ENCODE data around the gene WDR13. TPM values are rescaled to one million over a fixed set of nuclear protein-coding genes. Genes with fewer than 3 reads are reported as not detected.
A peak's percentile ranks its signal among the peaks of the same experiment; 100 is the strongest.

Gene WDR13
- total RNA-seq, 2 experiments from 2014 or later, result 32.6 to 42.9 TPM

DNA sequence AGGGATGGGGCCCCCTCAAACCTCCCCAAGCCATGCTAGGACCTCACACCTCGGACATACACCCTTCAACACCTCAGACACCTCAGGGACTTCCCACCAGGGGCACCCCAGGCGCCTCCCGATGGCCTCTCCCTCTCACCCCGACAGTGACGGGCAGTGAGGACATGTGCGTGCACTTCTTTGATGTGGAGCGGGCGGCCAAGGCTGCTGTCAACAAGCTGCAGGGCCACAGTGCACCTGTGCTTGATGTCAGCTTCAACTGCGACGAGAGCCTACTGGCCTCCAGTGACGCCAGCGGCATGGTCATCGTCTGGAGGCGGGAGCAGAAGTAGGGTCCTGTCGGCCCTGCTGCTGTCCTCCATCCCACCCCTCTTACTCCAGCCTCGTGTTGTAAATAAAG, 7.4 kb downstream of the WDR13 start:
- DNase-seq (no peak), ATAC-seq (no peak)
- Mint-ChIP-seq H3K9me3 (ENCODE audit: low read depth) (no peaks in the 10 kb centered on the region), H3K27ac (no peak overlapping the region), H3K4me3 (no peak overlapping the region), H3K36me3 (peaks cover 2% of the 10 kb centered on the region), H3K27me3 (no peaks in the 10 kb centered on the region), H3K4me1 (no peaks in the 10 kb centered on the region)
- CTCF ChIA-PET, result no interaction called here

DNA sequence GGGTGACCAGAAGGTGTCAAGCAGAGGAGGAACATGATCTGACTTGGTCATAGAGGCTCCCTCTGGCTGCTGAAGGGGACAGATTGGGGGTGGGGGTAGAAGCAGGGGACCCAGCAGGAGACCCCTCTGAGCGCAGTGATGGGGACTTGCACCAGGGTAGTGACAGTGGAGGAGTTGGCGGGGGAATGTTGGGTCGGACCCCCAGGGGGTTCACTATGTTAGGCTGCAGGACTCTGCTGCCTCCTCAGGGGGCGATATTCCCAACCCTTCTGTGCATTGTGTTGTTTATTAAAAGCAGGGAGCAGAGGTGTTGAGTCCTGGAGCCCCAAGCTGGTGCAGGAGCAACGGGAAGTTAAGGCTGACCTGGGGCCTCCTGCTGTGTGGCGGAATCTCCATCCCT, 8.8 kb downstream of the WDR13 start:
- peaks cover 2% of the 10 kb centered on the region for H3K36me3 Mint-ChIP-seq
- no peak overlapping the region for H3K4me3 Mint-ChIP-seq
- H3K27me3 Mint-ChIP-seq, result no peaks in the 10 kb centered on the region
- H3K27ac Mint-ChIP-seq, result no peak overlapping the region
- no peak for DNase-seq
- CTCF ChIA-PET, result no interaction called here
- no peak for ATAC-seq
- no peaks in the 10 kb centered on the region for H3K9me3 Mint-ChIP-seq (ENCODE audit: low read depth)
- no peaks in the 10 kb centered on the region for H3K4me1 Mint-ChIP-seq

DNA sequence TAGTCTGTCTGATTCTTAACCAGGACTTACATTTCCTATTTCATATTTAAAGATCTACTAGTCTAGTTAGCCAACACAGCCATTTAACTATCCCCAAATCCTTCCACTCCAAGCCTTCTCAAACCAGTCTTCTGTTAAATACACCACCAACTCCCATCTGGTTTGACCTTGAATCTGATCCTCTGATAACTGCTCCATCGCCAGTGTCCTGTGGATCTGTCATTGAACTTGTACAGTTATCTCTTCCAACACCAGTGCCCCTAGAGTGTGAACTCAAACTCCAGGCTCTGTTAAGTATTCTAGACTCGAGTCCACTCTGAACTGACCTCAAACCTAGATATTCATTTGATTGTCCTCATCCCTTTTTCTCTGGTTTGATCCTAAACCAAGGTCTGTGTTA, 14.4 kb downstream of the WDR13 start:
- Mint-ChIP-seq H3K9me3 (ENCODE audit: low read depth) (no peaks in the 10 kb centered on the region), H3K4me1 (no peaks in the 10 kb centered on the region), H3K4me3 (no peak overlapping the region), H3K27me3 (peaks cover 7% of the 10 kb centered on the region), H3K36me3 (no peaks in the 10 kb centered on the region), H3K27ac (no peak overlapping the region)
- DNase-seq, result no peak
- CTCF ChIA-PET, result no interaction called here
- ATAC-seq, result no peak

DNA sequence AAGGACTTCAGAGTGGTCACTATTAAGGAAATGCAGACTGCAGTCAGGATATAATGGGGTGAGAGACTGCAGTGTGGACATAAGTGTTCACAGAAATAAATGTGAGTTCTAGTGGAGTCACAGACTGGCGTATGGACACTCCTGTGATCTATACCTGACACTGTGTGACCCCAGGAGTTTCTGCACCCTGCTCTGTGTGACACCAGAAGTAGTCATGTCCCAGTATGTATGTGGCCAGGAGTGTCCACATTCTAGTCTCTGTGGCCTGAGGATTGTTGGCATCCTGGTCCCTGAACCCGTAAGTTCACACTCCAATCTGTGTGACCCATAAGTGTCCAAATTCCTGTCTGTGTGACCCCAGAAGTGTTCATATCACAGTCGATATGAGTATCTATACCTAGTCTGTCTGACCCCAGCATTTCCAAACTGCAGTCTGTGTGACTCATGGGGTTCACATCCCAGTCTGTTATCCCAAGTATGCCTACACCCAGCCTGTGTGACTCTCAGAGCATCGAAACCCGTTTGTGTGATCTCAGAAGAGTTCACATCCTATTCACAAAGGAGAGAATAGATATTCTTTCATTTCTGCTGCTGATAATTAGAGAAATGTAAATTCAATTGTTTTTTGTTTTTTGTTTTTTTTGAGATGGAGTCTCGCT, 16.3 kb downstream of the WDR13 start:
- CTCF ChIA-PET, result no interaction called here
- DNase-seq (no peak), ATAC-seq (no peak)
- Mint-ChIP-seq H3K4me3 (no peak overlapping the region), H3K9me3 (ENCODE audit: low read depth) (no peaks in the 10 kb centered on the region), H3K27me3 (peaks cover 7% of the 10 kb centered on the region), H3K36me3 (no peaks in the 10 kb centered on the region), H3K27ac (no peak overlapping the region), H3K4me1 (peaks cover 2% of the 10 kb centered on the region)

DNA sequence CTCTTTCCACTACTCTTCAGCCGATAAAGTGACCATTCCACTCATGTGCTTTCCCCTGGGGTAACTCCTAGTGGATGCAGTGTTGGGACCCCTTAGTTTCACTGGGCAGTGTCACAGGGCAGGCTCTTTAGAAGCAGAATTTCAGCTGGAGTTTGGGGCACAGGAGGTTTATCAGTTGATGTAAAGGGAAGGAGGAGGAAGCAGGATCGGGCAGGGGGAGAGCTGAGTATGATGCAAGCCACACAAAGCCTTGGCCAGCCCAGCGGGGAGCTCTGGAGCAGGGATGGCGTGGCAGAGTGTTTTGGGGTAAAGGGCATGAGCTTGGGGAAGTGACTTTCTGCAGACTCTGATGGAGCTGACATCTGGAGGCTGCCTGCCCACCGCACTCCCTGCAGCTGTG, 19.3 kb downstream of the WDR13 start:
- H3K36me3 Mint-ChIP-seq, result no peaks in the 10 kb centered on the region
- DNase-seq (no peak), ATAC-seq (no peak)
- CTCF ChIA-PET, result interaction anchor here (1.0 kb wide), 1 partner anchor 12 kb away, joined by 4 read pairs; no protein-coding TSS in a partner anchor
- H3K4me1 Mint-ChIP-seq, result peaks cover 2% of the 10 kb centered on the region
- H3K27me3 Mint-ChIP-seq, result peaks cover 7% of the 10 kb centered on the region
- no peaks in the 10 kb centered on the region for H3K9me3 Mint-ChIP-seq (ENCODE audit: low read depth)
- no peak overlapping the region for H3K4me3 Mint-ChIP-seq
- no peak overlapping the region for H3K27ac Mint-ChIP-seq

DNA sequence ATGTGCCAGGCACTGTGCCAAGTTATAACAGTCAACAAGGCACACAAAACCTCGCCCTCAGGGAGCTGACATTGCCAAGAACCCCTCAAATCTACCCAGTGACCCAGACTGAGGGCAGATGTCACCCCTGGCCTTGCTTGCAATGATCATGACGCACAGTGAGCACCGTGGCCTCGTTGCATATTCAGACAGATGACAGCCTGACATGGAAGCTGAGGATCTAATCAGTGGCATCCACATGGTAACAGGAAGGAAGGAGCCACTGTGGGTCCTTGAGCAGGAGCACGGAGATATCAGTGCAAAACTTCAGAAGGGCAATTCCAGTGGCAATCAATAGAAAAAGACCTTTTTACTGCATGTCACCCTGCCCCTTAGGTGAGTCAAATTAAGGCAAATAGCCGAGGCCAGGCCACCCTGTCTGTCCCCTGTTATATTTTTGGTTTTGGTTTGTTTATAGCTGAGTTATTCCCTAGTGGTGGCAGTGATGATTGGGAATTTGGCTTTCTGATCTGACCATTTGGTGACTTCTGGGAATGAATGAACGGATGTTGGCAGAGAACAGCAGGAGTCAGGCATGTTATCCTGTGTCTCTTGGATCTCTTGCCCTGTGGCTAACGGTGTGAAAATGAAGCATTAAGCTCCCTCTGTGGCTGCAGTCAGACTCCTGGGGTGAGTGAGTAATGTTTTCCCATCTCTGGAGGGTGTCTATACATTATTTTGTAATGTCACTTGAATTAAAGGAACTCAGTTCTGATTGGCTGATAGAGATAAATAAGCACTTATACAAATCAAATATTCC, 20.4 kb downstream of the WDR13 start:
- ATAC-seq, result no peak
- Mint-ChIP-seq H3K36me3 (no peaks in the 10 kb centered on the region), H3K27me3 (peaks cover 7% of the 10 kb centered on the region), H3K9me3 (ENCODE audit: low read depth) (no peaks in the 10 kb centered on the region), H3K27ac (no peak overlapping the region), H3K4me3 (no peak overlapping the region), H3K4me1 (peaks cover 2% of the 10 kb centered on the region)
- CTCF ChIA-PET, result no interaction called here
- no peak for DNase-seq

DNA sequence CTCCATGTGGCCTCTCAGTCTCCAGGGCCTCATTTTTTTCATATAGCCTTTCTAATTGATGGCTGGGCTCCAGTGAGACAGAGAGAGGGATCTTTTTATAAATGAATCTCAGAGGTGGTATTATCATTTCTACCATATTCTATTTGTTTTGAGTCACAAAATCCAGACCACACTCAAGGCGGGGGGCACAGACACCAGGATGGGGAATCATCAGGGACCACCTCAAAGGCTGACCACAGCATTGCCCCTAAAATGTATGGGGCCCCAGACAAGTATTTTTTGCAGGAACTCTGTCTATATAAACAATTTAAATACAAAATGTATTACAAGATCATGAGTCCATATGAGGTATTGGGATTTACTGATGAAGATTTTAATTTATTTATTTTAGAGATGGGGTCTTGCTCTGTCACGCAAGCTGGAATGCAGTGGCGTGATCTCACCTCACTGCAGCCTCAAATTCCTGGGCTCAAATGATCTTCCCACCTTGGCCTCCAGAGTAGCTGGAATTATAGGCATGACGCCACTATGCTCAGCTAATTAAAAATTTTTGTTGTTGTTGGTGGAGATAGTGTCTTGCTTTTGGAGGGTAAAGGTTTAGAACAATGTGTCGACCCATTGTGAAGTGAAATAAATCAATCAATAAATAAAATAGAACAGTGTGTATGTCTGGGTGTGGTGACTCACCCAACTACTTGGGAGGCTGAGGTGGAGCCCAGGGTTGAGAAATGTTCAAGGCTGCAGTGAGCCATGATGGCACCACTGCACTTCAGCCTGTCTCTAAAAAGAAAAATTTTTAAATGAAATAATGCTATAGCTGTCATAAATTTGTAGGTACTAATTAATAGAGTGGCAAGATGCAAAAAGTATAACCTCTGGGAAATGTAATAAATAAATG, 29.4 kb downstream of the WDR13 start:
- ATAC-seq, result no peak
- H3K9me3 Mint-ChIP-seq (ENCODE audit: low read depth), result no peaks in the 10 kb centered on the region
- H3K36me3 Mint-ChIP-seq, result no peaks in the 10 kb centered on the region
- no peaks in the 10 kb centered on the region for H3K27me3 Mint-ChIP-seq
- CTCF ChIA-PET, result no interaction called here
- H3K27ac Mint-ChIP-seq, result no peak overlapping the region
- H3K4me1 Mint-ChIP-seq, result peaks cover 5% of the 10 kb centered on the region
- DNase-seq, result no peak
- H3K4me3 Mint-ChIP-seq, result no peak overlapping the region

DNA sequence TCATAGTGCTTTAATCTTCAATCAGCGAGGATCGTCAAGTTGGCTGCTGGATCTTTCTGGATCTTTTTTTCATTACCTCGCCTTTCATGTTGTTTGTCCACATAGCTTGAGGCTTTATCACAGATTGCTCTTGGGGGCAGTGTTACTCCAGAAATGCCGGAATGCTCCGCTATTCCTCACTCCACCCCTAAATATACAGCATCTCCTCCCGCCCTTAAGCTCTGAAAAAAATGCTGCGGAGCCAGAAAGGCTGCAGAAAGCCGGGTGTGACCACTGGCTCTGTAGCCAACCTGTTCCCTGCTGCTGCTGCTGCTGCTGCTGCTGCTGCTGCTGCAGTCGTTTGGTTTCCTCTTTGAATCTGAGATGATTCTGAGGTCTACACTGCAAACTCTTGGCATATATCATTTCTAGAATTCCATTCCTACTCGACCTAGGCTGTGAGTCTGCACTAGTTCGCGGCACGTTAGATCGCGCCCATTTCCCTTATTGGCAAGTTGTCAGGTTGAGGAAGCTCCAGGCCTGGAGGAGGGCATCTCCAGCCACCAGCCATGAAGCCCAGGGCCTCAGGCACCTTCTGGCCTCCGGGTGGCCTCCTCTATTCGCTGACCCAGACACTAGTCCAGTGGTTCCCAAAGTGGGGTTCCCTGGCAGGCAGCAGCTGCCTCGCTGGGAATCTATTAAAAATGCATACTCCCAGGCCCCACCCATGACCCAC, 34.2 kb downstream of the WDR13 start:
- no peak overlapping the region for H3K4me3 Mint-ChIP-seq
- peaks cover 17% of the 10 kb centered on the region for H3K4me1 Mint-ChIP-seq
- ATAC-seq (peak; percentile 98), DNase-seq (peak; percentile 90)
- H3K27me3 Mint-ChIP-seq, result no peaks in the 10 kb centered on the region
- no peaks in the 10 kb centered on the region for H3K9me3 Mint-ChIP-seq (ENCODE audit: low read depth)
- no peaks in the 10 kb centered on the region for H3K36me3 Mint-ChIP-seq
- CTCF ChIA-PET, result interaction anchor here (0.6 to 1.6 kb wide), 5 partner anchors 17 to 371 kb away, joined by 3 to 5 read pairs (median 3); partner anchors contain the start of genes GRIPAP1, PQBP1 and TIMM17B
- H3K27ac Mint-ChIP-seq, result peak overlapping the region; percentile 76

DNA sequence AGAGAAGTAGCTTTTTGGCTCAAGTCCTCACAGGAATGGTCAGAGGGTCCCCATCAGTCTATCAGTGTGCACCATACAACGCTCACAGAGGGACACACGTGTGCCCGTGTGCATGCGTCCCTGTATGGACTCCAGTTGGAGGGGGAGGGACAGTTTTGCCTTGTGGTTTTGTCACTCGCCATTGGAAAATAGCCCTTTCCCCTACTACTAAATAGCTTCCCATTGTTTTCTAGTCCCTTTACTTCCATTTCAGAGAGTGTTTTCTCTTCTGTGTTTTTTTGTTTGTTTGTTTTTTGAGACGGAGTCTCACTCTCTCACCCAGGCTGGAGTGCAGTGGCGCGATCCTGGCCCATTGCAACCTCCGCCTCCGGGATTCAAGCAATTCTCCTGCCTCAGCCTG, 34.9 kb downstream of the WDR13 start:
- Mint-ChIP-seq H3K9me3 (ENCODE audit: low read depth) (no peaks in the 10 kb centered on the region), H3K36me3 (no peaks in the 10 kb centered on the region), H3K4me1 (peaks cover 21% of the 10 kb centered on the region), H3K27ac (no peak overlapping the region), H3K27me3 (no peaks in the 10 kb centered on the region), H3K4me3 (no peak overlapping the region)
- ATAC-seq (no peak), DNase-seq (no peak)
- CTCF ChIA-PET, result interaction anchor here (1.2 to 1.6 kb wide), 3 partner anchors 16 to 158 kb away, joined by 3 to 5 read pairs (median 3); no protein-coding TSS in a partner anchor

DNA sequence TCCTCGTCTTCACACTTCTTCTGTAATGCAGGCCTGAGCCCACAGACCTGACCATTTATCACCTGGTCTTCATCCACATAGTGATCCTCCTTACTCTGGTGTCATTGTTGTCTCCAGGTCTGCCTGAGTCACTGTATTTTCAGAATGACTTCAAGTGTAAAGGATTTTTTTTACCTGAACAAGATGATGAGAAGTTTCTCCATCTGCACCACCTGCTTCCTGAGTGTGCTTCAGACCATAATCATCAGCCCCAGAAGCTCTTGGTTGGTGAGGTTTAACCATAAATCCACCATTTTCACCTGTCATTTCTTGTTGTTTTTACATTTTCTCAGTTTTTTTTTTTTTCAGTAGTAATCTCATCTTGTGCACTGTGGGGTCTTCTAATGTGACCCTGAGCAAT, 39.0 kb downstream of the WDR13 start:
- Mint-ChIP-seq H3K9me3 (ENCODE audit: low read depth) (no peaks in the 10 kb centered on the region), H3K27me3 (no peaks in the 10 kb centered on the region), H3K4me1 (peaks cover 19% of the 10 kb centered on the region), H3K36me3 (no peaks in the 10 kb centered on the region), H3K27ac (peak overlapping the region; percentile 24), H3K4me3 (no peak overlapping the region)
- DNase-seq (no peak), ATAC-seq (no peak)
- CTCF ChIA-PET, result no interaction called here

DNA sequence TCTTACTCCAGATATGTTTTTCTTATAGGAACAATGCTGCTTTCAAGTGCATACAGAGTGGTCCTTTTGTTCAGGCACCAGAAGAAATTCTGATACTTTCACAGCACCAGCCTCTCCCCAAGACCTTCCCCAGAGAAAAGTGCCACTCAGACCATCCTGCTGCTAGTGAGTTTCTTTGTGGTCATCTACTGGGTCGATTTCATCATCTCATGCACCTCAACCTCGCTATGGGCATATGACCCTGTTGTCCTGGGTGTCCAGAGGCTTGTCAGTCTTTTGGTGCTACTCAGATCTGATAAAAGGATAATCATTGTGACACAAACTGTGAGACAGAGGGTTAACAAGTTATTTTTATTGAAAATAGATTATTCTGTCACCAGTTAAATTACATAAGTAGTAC, 39.5 kb downstream of the WDR13 start:
- no peak for ATAC-seq
- no peak for DNase-seq
- CTCF ChIA-PET, result no interaction called here
- Mint-ChIP-seq H3K4me1 (peaks cover 14% of the 10 kb centered on the region), H3K36me3 (no peaks in the 10 kb centered on the region), H3K9me3 (ENCODE audit: low read depth) (no peaks in the 10 kb centered on the region), H3K27ac (no peak overlapping the region), H3K4me3 (no peak overlapping the region), H3K27me3 (no peaks in the 10 kb centered on the region)

DNA sequence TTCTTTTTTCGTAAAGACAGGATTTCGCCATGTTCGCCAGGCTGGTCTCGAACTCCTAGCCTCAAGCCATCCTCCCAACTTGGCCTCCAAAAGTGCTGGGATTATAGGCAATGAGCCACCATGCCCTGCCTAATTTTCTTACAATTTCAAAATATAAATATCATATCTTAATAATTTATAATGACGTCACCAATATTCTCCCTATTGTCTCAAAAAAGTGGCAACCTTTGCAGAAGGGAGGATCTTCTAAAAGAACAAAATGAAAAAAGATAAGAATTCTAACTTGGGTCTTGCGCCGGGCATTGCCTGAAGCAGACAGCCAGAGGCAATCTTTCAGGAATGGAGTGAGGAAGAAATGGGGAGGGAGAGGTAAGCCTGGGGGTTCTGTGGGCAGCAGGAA, 48.4 kb downstream of the WDR13 start:
- Mint-ChIP-seq H3K27ac (no peak overlapping the region), H3K4me1 (peaks cover 2% of the 10 kb centered on the region), H3K4me3 (no peak overlapping the region), H3K9me3 (ENCODE audit: low read depth) (no peaks in the 10 kb centered on the region), H3K36me3 (no peaks in the 10 kb centered on the region), H3K27me3 (no peaks in the 10 kb centered on the region)
- CTCF ChIA-PET, result no interaction called here
- DNase-seq, result no peak
- no peak for ATAC-seq

DNA sequence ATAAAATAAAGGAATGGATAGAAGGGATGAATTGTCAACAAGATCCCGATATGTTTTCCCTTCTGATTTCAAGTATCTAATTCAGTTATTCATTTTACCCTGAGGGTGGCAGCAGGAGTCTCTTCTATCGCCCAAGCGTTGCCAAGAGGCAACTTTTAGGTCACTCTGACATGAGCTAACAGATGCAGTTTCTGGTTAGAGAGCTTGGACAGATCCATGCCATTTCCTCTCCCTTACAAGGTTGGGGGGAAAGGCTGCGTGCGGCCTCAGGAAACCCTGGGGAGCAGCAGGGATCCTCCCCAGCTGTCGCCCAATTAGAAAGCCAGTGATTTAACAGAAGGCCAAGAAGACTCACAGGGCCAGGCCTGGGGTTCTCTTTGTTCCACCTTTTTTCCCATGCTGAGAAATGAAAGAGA, 51.1 kb downstream of the WDR13 start:
- H3K27ac Mint-ChIP-seq, result no peak overlapping the region
- DNase-seq (peak; percentile 47), ATAC-seq (peak; percentile 69)
- no peaks in the 10 kb centered on the region for H3K36me3 Mint-ChIP-seq
- H3K27me3 Mint-ChIP-seq, result no peaks in the 10 kb centered on the region
- CTCF ChIA-PET, result interaction anchor here (0.6 to 1.7 kb wide), 17 partner anchors 10 to 324 kb away, joined by 3 to 9 read pairs (median 4); partner anchors contain the start of genes HDAC6, KCND1, PQBP1 and TIMM17B
- no peak overlapping the region for H3K4me3 Mint-ChIP-seq
- no peaks in the 10 kb centered on the region for H3K9me3 Mint-ChIP-seq (ENCODE audit: low read depth)
- H3K4me1 Mint-ChIP-seq, result peaks cover 4% of the 10 kb centered on the region
